CD4-positive, alpha-beta T cell treated with Interleukin-10 for 1 hour (primary cell): Measurements from ENCODE around the gene SMIM13.

Source experiments
- DNase-seq: peaks from one replicate; pipeline ENCODE4 v3.0.0-alpha.2; 2020

SMIM13 gene

GRCh38 chr6:11123978-11124377 lies 30.3 kb downstream of the SMIM13 start:
- DNase-seq, result no peak

GRCh38 chr6:11126876-11127275 lies 33.2 kb downstream of the SMIM13 start:
- DNase-seq, result no peak

GRCh38 chr6:11128608-11129007 lies 35.0 kb downstream of the SMIM13 start:
- no peak for DNase-seq

GRCh38 chr6:11129908-11130565 lies 36.4 kb downstream of the SMIM13 start:
- no peak for DNase-seq

GRCh38 chr6:11130605-11131004 lies 37.0 kb downstream of the SMIM13 start:
- no peak for DNase-seq

- DNase-seq, result no peak
Measured at GRCh38 chr6:11132194-11132888, 38.7 kb downstream of the SMIM13 start.

- DNase-seq, result no peak
Measured at GRCh38 chr6:11133281-11133680, 39.6 kb downstream of the SMIM13 start.

- DNase-seq, result no peak
Measured at GRCh38 chr6:11136809-11137208, 43.2 kb downstream of the SMIM13 start.

GRCh38 chr6:11139051-11139960 lies 45.7 kb downstream of the SMIM13 start:
- DNase-seq, result no peak

- DNase-seq, result no peak
Measured at GRCh38 chr6:11140056-11140455, 46.4 kb downstream of the SMIM13 start.

- DNase-seq, result no peak
Measured at GRCh38 chr6:11141295-11141694, 47.7 kb downstream of the SMIM13 start.

GRCh38 chr6:11142296-11143027 lies 48.8 kb downstream of the SMIM13 start:
- DNase-seq, result no peak

GRCh38 chr6:11143394-11144371 lies 50.0 kb downstream of the SMIM13 start:
- DNase-seq, result no peak

GRCh38 chr6:11144393-11144851 lies 50.8 kb downstream of the SMIM13 start:
- peak; percentile 78 for DNase-seq

- DNase-seq, result no peak
Measured at GRCh38 chr6:11146117-11146826, 52.6 kb downstream of the SMIM13 start.

- DNase-seq, result no peak
Measured at GRCh38 chr6:11149551-11149950, 55.9 kb downstream of the SMIM13 start.

GRCh38 chr6:11151488-11151887 lies 57.9 kb downstream of the SMIM13 start:
- no peak for DNase-seq

- DNase-seq, result no peak
Measured at GRCh38 chr6:11152581-11152980, 58.9 kb downstream of the SMIM13 start.

GRCh38 chr6:11153447-11153846 lies 59.8 kb downstream of the SMIM13 start:
- DNase-seq, result no peak

- DNase-seq, result no peak
Measured at GRCh38 chr6:11155589-11155988, 62.0 kb downstream of the SMIM13 start.

GRCh38 chr6:11160199-11160598 lies 66.6 kb downstream of the SMIM13 start:
- no peak for DNase-seq
